ENCODE data around the gene HPCA.

Gene HPCA

DNA sequence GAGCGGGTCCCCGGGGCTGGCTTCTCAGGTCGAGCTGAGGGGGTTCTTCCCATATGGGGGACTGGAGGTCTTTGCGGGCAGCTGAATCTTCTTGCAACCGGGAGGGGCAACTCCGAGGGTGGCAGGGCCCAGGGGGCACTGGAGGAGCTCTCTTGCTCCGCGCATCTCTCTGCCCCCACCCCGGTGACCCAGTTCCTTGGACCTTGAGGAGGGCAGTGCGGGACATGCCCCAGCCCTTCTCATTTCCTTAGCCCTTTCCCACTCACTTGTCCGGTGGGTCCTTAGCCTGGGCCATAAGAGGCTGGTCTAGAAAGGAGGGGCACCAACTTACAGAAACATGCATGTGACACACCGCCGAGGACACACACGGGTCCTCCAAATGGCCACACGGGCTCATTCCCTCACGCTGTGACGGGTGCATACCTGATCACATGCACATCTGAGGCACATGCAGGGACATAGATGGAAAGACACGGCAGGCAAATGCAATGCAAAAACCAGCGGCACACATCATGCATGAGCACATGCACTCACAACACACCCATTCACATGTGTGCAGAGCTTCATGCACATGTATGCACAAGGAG, 630 bp downstream of the HPCA start:
- no peak overlapping the region for H3K4me3 ChIP-seq (ENCODE audit: low read length)
- no peak for DNase-seq (ENCODE audit: low read depth, low spot score)

DNA sequence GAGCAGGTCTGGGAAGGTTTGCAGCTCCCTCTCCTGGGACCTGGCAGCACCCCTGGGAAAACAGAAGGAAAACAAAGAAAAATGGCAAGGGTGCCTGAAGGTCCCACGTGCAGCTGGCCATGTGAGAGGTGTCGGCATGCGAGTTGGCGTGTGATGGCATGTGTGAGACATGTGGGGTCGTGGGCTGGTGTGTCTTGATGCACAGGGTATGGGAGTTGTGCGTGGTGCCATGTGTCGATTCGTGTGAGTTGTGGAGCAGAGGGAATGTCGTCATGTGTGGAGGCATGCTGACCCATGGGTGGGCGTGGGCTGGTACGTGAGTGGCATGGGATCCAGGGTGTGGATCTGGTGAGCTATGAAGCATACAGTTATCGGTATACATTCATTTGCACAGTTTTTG, 1.3 kb downstream of the HPCA start:
- DNase-seq (ENCODE audit: low read depth, low spot score), result no peak
- no peak overlapping the region for H3K4me3 ChIP-seq (ENCODE audit: low read length)

GRCh38 chr1:32888134-32888533, 1.8 kb downstream of the HPCA start:
- H3K4me3 ChIP-seq (ENCODE audit: low read length), result no peak overlapping the region
- no peak for DNase-seq (ENCODE audit: low read depth, low spot score)

GRCh38 chr1:32888677-32889420, 2.6 kb downstream of the HPCA start:
- no peak overlapping the region for H3K4me3 ChIP-seq (ENCODE audit: low read length)
- DNase-seq (ENCODE audit: low read depth, low spot score), result no peak

DNA sequence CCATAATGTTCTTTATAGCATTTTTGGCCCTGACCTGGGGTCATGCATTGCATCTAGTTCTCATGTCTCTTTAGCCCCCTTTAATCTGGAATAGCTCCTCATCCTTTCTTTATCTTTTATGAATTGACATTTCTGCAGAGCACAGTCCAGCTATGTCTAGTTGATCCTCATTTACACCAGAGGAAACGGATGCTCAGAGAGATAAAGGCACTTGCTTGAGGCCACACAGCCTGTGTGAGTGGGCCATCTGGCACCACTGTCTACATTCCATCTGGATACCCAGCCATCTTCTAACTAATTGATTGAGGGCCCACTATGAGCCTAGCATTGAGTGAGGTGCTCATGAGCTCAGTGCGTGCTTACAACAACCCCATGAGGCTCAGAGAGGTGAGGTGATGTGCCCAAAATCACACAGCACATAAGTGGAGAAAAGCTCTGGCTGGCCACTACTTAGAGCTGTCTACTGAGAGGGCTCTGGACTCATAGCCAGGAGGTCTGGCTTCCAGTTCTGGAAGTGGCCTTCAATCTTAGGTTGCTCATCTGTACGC, 3.5 kb downstream of the HPCA start:
- H3K4me3 ChIP-seq (ENCODE audit: low read length), result no peak overlapping the region
- no peak for DNase-seq (ENCODE audit: low read depth, low spot score)

DNA sequence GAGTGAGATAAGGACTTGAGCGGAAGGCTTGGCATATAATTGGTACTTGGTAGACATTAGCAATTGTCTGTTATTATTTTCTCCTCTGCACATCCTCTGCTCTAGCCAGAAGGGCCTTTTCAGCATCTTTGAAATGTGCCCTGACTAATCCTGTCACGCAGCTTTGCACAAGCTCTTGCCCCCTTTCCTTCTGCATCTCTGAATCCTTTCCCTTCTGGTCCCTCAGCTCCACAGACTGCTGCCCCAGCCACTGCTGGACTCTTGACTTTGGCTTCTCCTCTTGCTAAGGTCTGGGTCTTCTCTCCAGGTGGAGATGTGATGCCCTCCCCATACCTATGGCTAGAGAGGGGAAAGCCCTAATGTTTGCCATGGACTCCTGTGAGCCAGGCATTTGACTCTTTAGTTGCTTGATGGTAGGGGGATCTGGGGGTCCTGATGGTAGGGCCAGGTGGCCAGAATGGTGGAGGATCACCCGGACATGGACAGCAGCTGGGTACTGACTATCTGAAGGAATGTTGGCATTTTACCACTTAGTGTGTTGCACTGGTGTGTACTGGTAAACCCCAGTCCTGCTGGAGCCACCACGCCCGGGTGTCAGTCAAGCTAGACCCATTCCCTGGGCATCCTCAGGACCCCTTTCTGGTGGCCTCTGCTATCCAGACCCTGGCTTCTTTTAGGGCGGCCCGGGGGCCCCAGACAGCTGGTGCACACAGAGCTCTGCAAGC, 4.4 kb downstream of the HPCA start:
- no peak overlapping the region for H3K4me3 ChIP-seq (ENCODE audit: low read length)
- DNase-seq (ENCODE audit: low read depth, low spot score), result no peak

- no peak for DNase-seq (ENCODE audit: low read depth, low spot score)
- no peak overlapping the region for H3K4me3 ChIP-seq (ENCODE audit: low read length)
Measured at GRCh38 chr1:32891241-32891570, 4.9 kb downstream of the HPCA start.

- H3K4me3 ChIP-seq (ENCODE audit: low read length), result no peak overlapping the region
- DNase-seq (ENCODE audit: low read depth, low spot score), result no peak
Measured at GRCh38 chr1:32891630-32892029, 5.3 kb downstream of the HPCA start.

GRCh38 chr1:32892368-32893197, 6.3 kb downstream of the HPCA start:
- H3K4me3 ChIP-seq (ENCODE audit: low read length), result no peak overlapping the region
- DNase-seq (ENCODE audit: low read depth, low spot score), result no peak

- no peak overlapping the region for H3K4me3 ChIP-seq (ENCODE audit: low read length)
- DNase-seq (ENCODE audit: low read depth, low spot score), result no peak
Measured at GRCh38 chr1:32893198-32894018, 7.1 kb downstream of the HPCA start.

DNA sequence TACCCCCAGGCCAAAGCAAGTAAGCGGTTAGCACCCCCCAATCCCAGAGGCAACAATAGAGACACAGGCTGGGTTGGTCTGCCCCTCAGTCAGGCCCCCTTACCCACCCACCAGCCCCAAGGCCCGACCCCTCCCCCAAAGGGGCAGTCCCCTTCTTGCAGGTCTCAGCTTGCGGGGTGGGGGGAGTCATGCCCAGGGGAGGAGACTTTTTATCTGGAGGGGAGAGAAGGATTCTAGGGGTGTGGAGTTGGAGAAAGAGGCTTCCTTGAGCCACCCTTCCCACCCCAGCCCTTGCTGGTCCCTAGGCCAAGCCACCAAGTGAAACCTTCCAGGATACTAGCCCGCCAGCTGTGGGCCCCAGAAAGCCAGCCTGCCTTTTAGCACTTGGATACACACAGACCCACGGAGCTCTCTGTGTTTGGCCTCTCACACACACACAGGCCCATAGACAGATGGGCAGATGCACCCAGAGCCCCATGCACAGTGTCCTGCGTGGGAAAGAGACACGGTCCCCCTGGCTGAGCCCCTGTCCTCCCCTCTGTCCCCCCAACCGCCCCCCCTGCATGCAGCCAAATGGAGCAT, 7.8 kb downstream of the HPCA start:
- no peak for DNase-seq (ENCODE audit: low read depth, low spot score)
- no peak overlapping the region for H3K4me3 ChIP-seq (ENCODE audit: low read length)

DNA sequence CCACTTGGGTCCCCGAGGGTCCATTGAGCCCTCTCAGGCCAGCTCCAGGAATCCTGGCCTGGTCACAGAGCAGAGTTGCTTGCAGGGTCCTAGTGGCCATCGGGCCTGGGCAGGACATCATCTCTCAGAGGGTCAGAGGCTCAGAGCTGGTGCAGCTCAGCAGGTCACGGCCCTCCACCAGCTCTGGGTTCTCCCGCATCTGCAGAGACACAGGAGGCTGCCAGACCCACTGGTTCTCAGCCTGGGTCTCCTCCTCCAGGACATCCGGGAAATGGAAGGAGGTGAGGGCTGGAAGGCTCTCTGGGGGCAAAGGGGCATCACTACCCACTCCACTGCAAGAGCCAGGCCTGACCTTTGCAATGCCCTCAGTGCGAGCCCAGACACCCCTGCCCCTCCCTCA, 8.4 kb downstream of the HPCA start:
- no peak for DNase-seq (ENCODE audit: low read depth, low spot score)
- H3K4me3 ChIP-seq (ENCODE audit: low read length), result no peak overlapping the region

GRCh38 chr1:32895325-32896215, 9.3 kb downstream of the HPCA start:
- H3K4me3 ChIP-seq (ENCODE audit: low read length), result no peak overlapping the region
- DNase-seq (ENCODE audit: low read depth, low spot score), result no peak

DNA sequence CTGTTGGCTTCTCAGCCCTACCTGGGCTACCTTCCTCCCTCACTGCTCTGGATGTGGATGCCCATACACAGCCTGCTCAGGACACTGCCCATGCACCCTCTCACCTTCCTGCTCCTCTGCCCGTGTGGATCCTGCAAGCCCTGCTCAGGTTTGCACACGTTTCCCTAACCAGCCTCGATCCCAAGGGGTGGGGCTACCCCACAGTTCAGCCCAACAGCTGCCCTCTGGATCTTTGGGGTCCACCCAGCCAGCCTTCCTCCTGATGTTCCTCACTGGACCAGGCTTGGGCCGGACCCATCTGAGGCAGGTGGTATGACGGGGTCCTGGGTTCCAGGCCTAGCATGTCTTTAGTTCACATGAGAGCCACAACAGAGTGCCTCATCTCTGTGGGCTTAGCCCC, 10.2 kb downstream of the HPCA start:
- DNase-seq (ENCODE audit: low read depth, low spot score), result no peak
- no peak overlapping the region for H3K4me3 ChIP-seq (ENCODE audit: low read length)

- DNase-seq (ENCODE audit: low read depth, low spot score), result no peak
- H3K4me3 ChIP-seq (ENCODE audit: low read length), result no peak overlapping the region
Measured at GRCh38 chr1:32897082-32898049, 11.1 kb downstream of the HPCA start.

DNA sequence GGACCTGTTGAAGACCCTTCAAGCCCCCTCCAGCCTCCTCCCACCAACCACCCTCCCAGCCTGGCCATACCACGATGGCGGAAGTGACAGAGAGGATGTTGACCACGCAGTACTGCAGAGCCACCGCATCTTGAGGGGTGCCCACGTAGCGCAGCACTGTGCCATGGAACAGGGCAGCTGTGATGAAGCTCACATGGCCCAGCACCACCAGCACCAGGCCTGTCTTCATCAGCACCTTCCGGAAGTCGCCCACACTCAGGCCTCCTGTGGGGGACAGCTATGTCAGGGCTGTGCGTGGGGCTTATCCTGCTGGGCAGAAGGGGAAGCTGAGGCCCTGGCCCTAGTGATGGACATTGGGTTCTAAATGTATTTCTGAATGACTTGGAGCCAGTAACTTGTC, 11.8 kb downstream of the HPCA start:
- no peak for DNase-seq (ENCODE audit: low read depth, low spot score)
- H3K4me3 ChIP-seq (ENCODE audit: low read length), result no peak overlapping the region
